Fibroblast of the aortic adventitia (primary cell): Measurements from ENCODE around the gene PSMA6. TPM values are rescaled to one million over a fixed set of nuclear protein-coding genes. Genes with fewer than 3 reads are reported as not detected.
A peak's percentile ranks its signal among the peaks of the same experiment; 100 is the strongest.
"Not testable (repeated sequence)": the region's sequence is repeated elsewhere in the genome, so short reads cannot be mapped to it uniquely, and the experiment has no call there.

Experiments
- DNase-seq: peaks from one replicate; pipeline ENCODE4 v3.0.0-alpha.2; 2010; ENCODE audit warnings: low read depth
- H3K4me3 ChIP-seq: 2 replicates; pipeline ENCODE4 v1.5.1; 2011; ENCODE audit warnings: low read depth, mild to moderate bottlenecking, control low read depth, low read length, moderate library complexity
- CTCF ChIP-seq: IDR thresholded peaks from 2 replicates; pipeline ENCODE4 v1.5.1; 2011; ENCODE audit warnings: mild to moderate bottlenecking, low read length, control low read depth, inconsistent platforms; ENCODE audit not compliant: insufficient read depth
- total RNA-seq: library from RNA; depleted of rRNA; stranded (reverse); fragments of >200 nt; gene quantifications from 2 replicates; pipeline ENCODE4 v1.2.3, GENCODE V29; 2012; ENCODE audit warnings: low replicate concordance

The PSMA6 gene
- total RNA-seq, 1 donor: 184 TPM

GRCh38 chr14:35248476-35248788, 43.8 kb upstream of the PSMA6 start:
- no peak for DNase-seq
- no peak overlapping the region for H3K4me3 ChIP-seq
- TF ChIP-seq CTCF: no peak

DNA sequence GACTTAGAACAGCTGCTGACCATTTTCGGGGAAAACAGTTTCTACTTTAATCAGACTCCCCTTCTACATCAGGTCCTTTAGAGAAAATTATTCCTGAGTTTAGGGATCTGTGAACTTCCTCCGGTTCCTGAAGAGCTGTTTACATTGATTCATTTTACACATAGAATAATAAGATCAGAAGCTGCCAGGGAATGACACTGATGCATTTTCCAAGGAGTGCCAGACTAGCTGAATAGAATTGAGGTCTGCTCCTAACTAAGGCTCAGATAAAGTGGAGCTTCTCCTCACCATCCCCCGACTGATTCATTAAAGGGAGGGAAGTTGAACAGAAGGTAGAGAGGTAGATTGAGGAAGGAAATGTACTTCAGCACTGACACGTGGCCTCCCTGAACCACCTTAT, 41.9 kb upstream of the PSMA6 start:
- DNase-seq: no peak
- H3K4me3 ChIP-seq: no peak overlapping the region
- no peak for TF ChIP-seq CTCF

DNA sequence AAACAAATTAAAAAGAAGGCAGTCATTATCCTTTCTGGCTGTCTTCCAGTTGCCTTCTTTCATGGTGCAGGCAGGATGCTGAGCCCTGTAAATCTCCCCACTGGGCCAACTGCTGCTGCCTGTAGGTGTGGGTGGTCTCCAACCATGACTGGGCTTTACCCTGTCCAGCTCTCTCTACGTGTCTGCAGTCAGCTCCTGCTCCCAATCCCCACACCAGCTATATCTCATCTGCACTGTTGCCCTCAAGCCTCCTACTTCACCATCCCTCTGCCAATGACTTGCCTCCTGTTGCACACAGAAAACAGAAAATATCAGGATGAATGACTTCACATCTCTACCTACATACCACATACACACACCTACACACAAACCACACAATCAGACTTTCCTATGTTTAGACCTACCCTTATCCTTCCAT, 39.7 kb upstream of the PSMA6 start:
- DNase-seq: no peak
- no peak overlapping the region for H3K4me3 ChIP-seq
- no peak for TF ChIP-seq CTCF

- DNase-seq, H3K4me3 ChIP-seq: not testable (repeated sequence)
Observed at GRCh38 chr14:35253056-35253455, 39.1 kb upstream of the PSMA6 start.

DNA sequence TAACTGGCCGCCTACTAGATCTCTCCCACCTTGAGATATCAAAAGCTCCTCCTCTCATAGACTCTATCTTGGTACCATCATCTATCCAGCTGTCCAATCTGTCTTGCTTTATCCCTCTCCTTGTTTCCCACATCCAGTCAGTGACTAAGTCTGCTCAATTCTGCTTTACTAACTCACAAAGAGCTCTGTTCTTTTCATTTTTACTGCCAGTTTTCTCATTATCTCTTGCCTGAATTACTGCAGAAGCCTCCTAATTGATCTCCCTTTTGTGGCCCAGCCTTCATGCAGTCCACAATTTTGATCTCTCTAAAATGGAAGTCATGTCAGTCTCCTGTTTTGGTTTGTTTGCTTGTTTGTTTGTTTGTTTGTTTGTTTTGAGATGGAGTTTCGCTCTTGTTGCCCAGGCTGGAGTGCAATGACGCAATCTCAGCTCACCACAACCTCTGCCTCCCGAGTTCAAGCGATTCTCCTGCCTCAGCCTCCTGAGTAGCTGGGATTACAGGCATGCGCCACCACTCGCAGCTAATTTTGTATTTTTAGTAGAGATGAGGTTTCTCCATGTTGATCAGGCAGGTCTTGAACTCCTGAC, 38.1 kb upstream of the PSMA6 start:
- not testable (repeated sequence) for H3K4me3 ChIP-seq, DNase-seq

DNA sequence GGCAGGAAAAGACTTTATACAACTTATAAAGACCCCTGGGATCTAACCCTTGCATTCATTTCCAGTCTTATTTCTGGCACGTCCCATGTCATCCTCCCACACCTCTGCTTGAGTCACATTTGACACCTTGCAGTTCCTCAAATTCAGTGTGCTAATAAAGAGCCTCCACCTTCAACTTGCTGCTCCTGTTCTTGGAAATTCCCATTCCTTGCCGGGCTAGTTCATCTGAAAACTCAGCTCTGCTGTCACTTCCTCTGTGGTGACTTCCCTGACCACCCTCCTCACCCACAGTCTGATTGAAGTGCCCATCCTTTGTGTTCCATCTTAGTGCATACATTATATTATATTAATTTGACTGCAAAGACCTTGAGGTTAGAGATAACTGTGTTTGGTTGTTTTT, 37.4 kb upstream of the PSMA6 start:
- no peak for DNase-seq

GRCh38 chr14:35255711-35256110, 36.5 kb upstream of the PSMA6 start:
- DNase-seq: no peak
- TF ChIP-seq CTCF: no peak
- H3K4me3 ChIP-seq: no peak overlapping the region

More for the DNA sequence above, 37.4 kb upstream of the PSMA6 start:
- no peak for TF ChIP-seq CTCF
- no peak overlapping the region for H3K4me3 ChIP-seq

DNA sequence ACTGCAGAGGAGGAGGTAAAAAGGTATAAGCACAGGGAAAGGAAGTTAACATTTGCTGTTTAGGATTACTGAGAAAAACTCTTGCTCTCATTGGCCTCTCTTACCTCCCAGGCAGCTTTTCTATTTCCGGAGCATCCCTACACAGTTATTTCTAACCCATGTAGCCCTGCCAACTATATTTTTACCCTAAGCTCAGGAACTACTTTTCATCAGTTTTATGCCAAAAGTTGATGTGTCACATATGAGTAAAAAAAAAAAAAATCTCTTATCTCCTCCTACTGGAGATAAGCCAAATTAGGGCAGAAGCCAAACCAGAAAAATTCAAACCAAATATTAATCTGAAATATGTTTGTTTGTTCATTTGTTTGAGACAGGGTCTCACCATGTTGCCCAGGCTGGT, 34.4 kb upstream of the PSMA6 start:
- no peak overlapping the region for H3K4me3 ChIP-seq
- no peak for TF ChIP-seq CTCF
- DNase-seq: peak; percentile 79
